ENCODE results near the gene SLC35A4.
"Not testable (repeated sequence)": the region's sequence is repeated elsewhere in the genome, so short reads cannot be mapped to it uniquely, and the experiment has no call there.

SLC35A4 gene

DNA sequence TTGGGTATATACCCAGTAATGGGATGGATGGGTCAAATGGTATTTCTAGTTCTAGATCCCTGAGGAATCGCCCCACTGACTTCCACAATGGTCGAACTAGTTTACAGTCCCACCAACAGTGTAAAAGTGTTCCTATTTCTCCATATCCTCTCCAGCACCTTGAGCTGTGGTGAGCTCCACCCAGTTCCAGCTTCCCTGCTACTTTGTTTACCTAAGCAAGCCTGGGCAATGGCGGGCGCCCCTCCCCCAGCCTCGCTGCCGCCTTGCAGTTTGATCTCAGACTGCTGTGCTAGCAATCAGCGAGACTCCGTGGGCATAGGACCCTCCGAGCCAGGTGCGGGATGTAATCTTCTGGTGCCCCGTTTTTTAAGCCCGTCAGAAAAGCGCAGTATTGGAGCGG is 28.4 kb downstream of the SLC35A4 start:
- H3K9me3 ChIP-seq (ENCODE audit: control extremely low read depth in 1 of 5, control insufficient read depth in 4 of 5, insufficient read depth in 2 of 5, low read depth in 1 of 5, low read length in 4 of 5); H3K36me3 ChIP-seq (ENCODE audit: control insufficient read depth in 4 of 4, insufficient read depth in 4 of 4, low read length in 3 of 4); H3K4me3 ChIP-seq (ENCODE audit: control insufficient read depth in 1 of 7, extremely low read depth in 1 of 7, insufficient read depth in 4 of 7, low read depth in 2 of 7, low read length in 6 of 7); POLR2A ChIA-PET; H3K27ac ChIP-seq (ENCODE audit: insufficient read depth in 1 of 2, low read depth in 1 of 2, low read length in 2 of 2, poor library complexity in 1 of 2, severe bottlenecking in 2 of 2); DNase-seq; H3K27me3 ChIP-seq (replicated peaks in 2 of 5; ENCODE audit: control insufficient read depth in 4 of 5, insufficient read depth in 5 of 5, low read length in 4 of 5): not testable (repeated sequence)
- WGBS (ENCODE audit: insufficient coverage): 87% methylated on average over 4 of the region's 14 CpGs
- H3K4me1 ChIP-seq (ENCODE audit: control extremely low read depth in 1 of 4, control insufficient read depth in 4 of 4, insufficient read depth in 4 of 4, low read length in 3 of 4): peaks cover 4 to 25% (median 9%) of the 10 kb centered on the region in 4 experiments
- CTCF ChIA-PET: interaction anchor here (0.9 kb wide), 1 partner anchor 19 kb away, joined by 3 read pairs; no protein-coding TSS in a partner anchor

- Histone ChIP-seq H3K27me3 (replicated peaks in 2 of 5; ENCODE audit: control insufficient read depth in 4 of 5, insufficient read depth in 5 of 5, low read length in 4 of 5) (peaks cover 0 to 4% (median 0%) of the 10 kb centered on the region in 5 experiments), H3K9me3 (ENCODE audit: control extremely low read depth in 1 of 5, control insufficient read depth in 4 of 5, insufficient read depth in 2 of 5, low read depth in 1 of 5, low read length in 4 of 5) (no peaks in the 10 kb centered on the region), H3K36me3 (ENCODE audit: control insufficient read depth in 4 of 4, insufficient read depth in 4 of 4, low read length in 3 of 4) (no peaks in the 10 kb centered on the region), H3K4me1 (ENCODE audit: control extremely low read depth in 1 of 4, control insufficient read depth in 4 of 4, insufficient read depth in 4 of 4, low read length in 3 of 4) (peaks cover 4 to 23% (median 8%) of the 10 kb centered on the region in 4 experiments), H3K27ac (ENCODE audit: insufficient read depth in 1 of 2, low read depth in 1 of 2, low read length in 2 of 2, poor library complexity in 1 of 2, severe bottlenecking in 2 of 2) (no peak overlapping the region), H3K4me3 (ENCODE audit: control insufficient read depth in 1 of 7, extremely low read depth in 1 of 7, insufficient read depth in 4 of 7, low read depth in 2 of 7, low read length in 6 of 7) (no peak overlapping the region)
- WGBS (ENCODE audit: insufficient coverage): 85% methylated on average over 5 of the region's 6 CpGs
- CTCF ChIA-PET: no interaction called here
- POLR2A ChIA-PET: no interaction called here
- no peak for DNase-seq
Observed at GRCh38 chr5:140594169-140594568, 29.5 kb downstream of the SLC35A4 start.

DNA sequence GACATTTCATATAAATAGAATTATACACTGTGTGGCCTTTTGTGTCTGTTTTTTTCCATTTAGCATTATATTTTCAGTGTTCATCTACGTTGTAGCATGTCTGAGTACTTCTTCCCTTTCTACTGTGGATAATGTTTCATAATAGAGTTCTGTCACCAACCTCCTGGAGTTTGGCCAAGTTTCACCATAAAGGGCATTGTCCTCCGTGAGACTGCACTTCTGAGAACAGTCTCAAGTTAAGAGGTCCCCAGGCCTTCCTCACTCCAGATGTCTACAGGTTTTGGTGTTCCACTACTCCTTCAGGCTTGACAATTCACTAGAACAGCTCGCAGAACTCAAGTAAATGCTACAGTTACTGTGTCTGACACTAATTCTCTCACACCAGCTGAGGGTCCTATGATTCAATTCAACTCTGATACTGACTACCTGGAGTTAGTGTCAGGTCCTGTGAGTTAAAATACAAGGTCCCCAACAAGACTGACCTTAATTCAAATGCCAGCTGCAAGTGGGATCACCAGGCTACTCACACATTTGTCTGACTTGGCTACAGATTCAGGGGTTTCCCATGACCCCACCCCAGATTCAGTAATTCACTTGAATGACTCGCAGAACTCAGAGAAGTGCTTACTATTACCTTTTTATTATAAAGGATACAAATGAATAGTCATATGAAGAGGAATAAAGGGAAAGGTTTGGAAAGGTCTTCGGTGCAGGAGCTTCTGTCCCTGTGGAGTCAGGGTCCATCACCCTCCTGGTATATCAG is 31.1 kb downstream of the SLC35A4 start:
- peak; percentile 60 to 91 (median 87) for DNase-seq

DNA sequence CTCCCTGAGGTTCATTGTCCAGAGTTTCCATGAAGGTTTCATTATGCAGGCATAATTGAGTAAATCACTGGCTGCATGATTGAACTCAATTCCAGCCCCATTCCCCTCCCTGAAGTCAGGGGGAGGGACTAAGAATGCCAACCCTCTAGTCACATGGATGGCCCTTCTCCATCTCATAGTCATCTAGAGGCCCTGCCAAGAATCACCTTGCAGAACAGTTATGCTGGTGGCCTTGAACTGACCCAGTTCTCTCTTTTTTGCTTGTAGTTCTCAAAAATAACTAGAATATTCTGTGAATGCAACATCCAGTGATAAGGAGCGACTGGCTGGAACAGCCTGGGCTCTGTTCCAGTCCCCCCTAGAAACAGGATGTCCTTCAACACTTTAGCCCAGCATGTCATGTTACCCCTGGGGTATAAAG is 31.7 kb downstream of the SLC35A4 start:
- no peaks in the 10 kb centered on the region for H3K36me3 ChIP-seq (ENCODE audit: control insufficient read depth in 4 of 4, insufficient read depth in 4 of 4, low read length in 3 of 4)
- H3K27ac ChIP-seq (ENCODE audit: insufficient read depth in 1 of 2, low read depth in 1 of 2, low read length in 2 of 2, poor library complexity in 1 of 2, severe bottlenecking in 2 of 2): no peak overlapping the region
- ChIA-PET CTCF (interaction anchor here (1.5 to 2.0 kb wide), 2 partner anchors 13 to 25 kb away, joined by 3 to 6 read pairs; no protein-coding TSS in a partner anchor), POLR2A (interaction anchor here (0.7 to 1.2 kb wide), 2 partner anchors 15 to 49 kb away, joined by 3 to 4 read pairs; partner anchors contain the start of gene EIF4EBP3)
- H3K4me3 ChIP-seq (ENCODE audit: control insufficient read depth in 1 of 7, extremely low read depth in 1 of 7, insufficient read depth in 4 of 7, low read depth in 2 of 7, low read length in 6 of 7): no peak overlapping the region
- peaks cover 4 to 15% (median 8%) of the 10 kb centered on the region in 4 experiments for H3K4me1 ChIP-seq (ENCODE audit: control extremely low read depth in 1 of 4, control insufficient read depth in 4 of 4, insufficient read depth in 4 of 4, low read length in 3 of 4)
- DNase-seq: no peak
- H3K9me3 ChIP-seq (ENCODE audit: control extremely low read depth in 1 of 5, control insufficient read depth in 4 of 5, insufficient read depth in 2 of 5, low read depth in 1 of 5, low read length in 4 of 5): no peaks in the 10 kb centered on the region
- peaks cover 0 to 4% (median 0%) of the 10 kb centered on the region in 5 experiments for H3K27me3 ChIP-seq (replicated peaks in 2 of 5; ENCODE audit: control insufficient read depth in 4 of 5, insufficient read depth in 5 of 5, low read length in 4 of 5)
- no CpG with 5 or more reads among the region's 1 CpG for WGBS (ENCODE audit: insufficient coverage)

More for the DNA sequence above, 31.1 kb downstream of the SLC35A4 start:
- Histone ChIP-seq H3K27ac (ENCODE audit: insufficient read depth in 1 of 2, low read depth in 1 of 2, low read length in 2 of 2, poor library complexity in 1 of 2, severe bottlenecking in 2 of 2) (no peak overlapping the region), H3K36me3 (ENCODE audit: control insufficient read depth in 4 of 4, insufficient read depth in 4 of 4, low read length in 3 of 4) (no peaks in the 10 kb centered on the region), H3K27me3 (replicated peaks in 2 of 5; ENCODE audit: control insufficient read depth in 4 of 5, insufficient read depth in 5 of 5, low read length in 4 of 5) (peaks cover 0 to 4% (median 0%) of the 10 kb centered on the region in 5 experiments), H3K4me1 (ENCODE audit: control extremely low read depth in 1 of 4, control insufficient read depth in 4 of 4, insufficient read depth in 4 of 4, low read length in 3 of 4) (peaks cover 4 to 15% (median 8%) of the 10 kb centered on the region in 4 experiments), H3K4me3 (ENCODE audit: control insufficient read depth in 1 of 7, extremely low read depth in 1 of 7, insufficient read depth in 4 of 7, low read depth in 2 of 7, low read length in 6 of 7) (no peak overlapping the region), H3K9me3 (ENCODE audit: control extremely low read depth in 1 of 5, control insufficient read depth in 4 of 5, insufficient read depth in 2 of 5, low read depth in 1 of 5, low read length in 4 of 5) (no peaks in the 10 kb centered on the region)
- POLR2A ChIA-PET: interaction anchor here (0.7 to 1.2 kb wide), 2 partner anchors 16 to 48 kb away, joined by 3 to 4 read pairs; partner anchors contain the start of gene EIF4EBP3
- 56% methylated on average over 3 of the region's 5 CpGs for WGBS (ENCODE audit: insufficient coverage)
- CTCF ChIA-PET: interaction anchor here (1.1 to 2.0 kb wide), 4 partner anchors 13 to 49 kb away, joined by 3 to 6 read pairs (median 4); partner anchors contain the start of gene EIF4EBP3

- no peak for DNase-seq
- peaks cover 4 to 15% (median 8%) of the 10 kb centered on the region in 4 experiments for H3K4me1 ChIP-seq (ENCODE audit: control extremely low read depth in 1 of 4, control insufficient read depth in 4 of 4, insufficient read depth in 4 of 4, low read length in 3 of 4)
- H3K36me3 ChIP-seq (ENCODE audit: control insufficient read depth in 4 of 4, insufficient read depth in 4 of 4, low read length in 3 of 4): no peaks in the 10 kb centered on the region
- H3K9me3 ChIP-seq (ENCODE audit: control extremely low read depth in 1 of 5, control insufficient read depth in 4 of 5, insufficient read depth in 2 of 5, low read depth in 1 of 5, low read length in 4 of 5): no peaks in the 10 kb centered on the region
- H3K27ac ChIP-seq (ENCODE audit: insufficient read depth in 1 of 2, low read depth in 1 of 2, low read length in 2 of 2, poor library complexity in 1 of 2, severe bottlenecking in 2 of 2): no peak overlapping the region
- no peaks in the 10 kb centered on the region for H3K27me3 ChIP-seq (replicated peaks in 2 of 5; ENCODE audit: control insufficient read depth in 4 of 5, insufficient read depth in 5 of 5, low read length in 4 of 5)
- POLR2A ChIA-PET: no interaction called here
- H3K4me3 ChIP-seq (ENCODE audit: control insufficient read depth in 1 of 7, extremely low read depth in 1 of 7, insufficient read depth in 4 of 7, low read depth in 2 of 7, low read length in 6 of 7): no peak overlapping the region
- WGBS (ENCODE audit: insufficient coverage): 78% methylated on average over 2 of the region's 2 CpGs
- CTCF ChIA-PET: no interaction called here
Observed at GRCh38 chr5:140598836-140599235, 34.2 kb downstream of the SLC35A4 start.

- POLR2A ChIA-PET: no interaction called here
- Histone ChIP-seq H3K27ac (ENCODE audit: insufficient read depth in 1 of 2, low read depth in 1 of 2, low read length in 2 of 2, poor library complexity in 1 of 2, severe bottlenecking in 2 of 2) (no peak overlapping the region), H3K4me1 (ENCODE audit: control extremely low read depth in 1 of 4, control insufficient read depth in 4 of 4, insufficient read depth in 4 of 4, low read length in 3 of 4) (peaks cover 4 to 11% (median 6%) of the 10 kb centered on the region in 4 experiments), H3K9me3 (ENCODE audit: control extremely low read depth in 1 of 5, control insufficient read depth in 4 of 5, insufficient read depth in 2 of 5, low read depth in 1 of 5, low read length in 4 of 5) (no peaks in the 10 kb centered on the region), H3K27me3 (replicated peaks in 2 of 5; ENCODE audit: control insufficient read depth in 4 of 5, insufficient read depth in 5 of 5, low read length in 4 of 5) (peaks cover 0 to 3% (median 0%) of the 10 kb centered on the region in 5 experiments), H3K36me3 (ENCODE audit: control insufficient read depth in 4 of 4, insufficient read depth in 4 of 4, low read length in 3 of 4) (no peaks in the 10 kb centered on the region), H3K4me3 (ENCODE audit: control insufficient read depth in 1 of 7, extremely low read depth in 1 of 7, insufficient read depth in 4 of 7, low read depth in 2 of 7, low read length in 6 of 7) (no peak overlapping the region)
- CTCF ChIA-PET: interaction anchor here (0.7 to 1.6 kb wide), 5 partner anchors 9 to 53 kb away, joined by 3 to 5 read pairs (median 3); partner anchors contain the start of gene EIF4EBP3
- DNase-seq: no peak
Observed at GRCh38 chr5:140600096-140600495, 35.5 kb downstream of the SLC35A4 start.

DNA sequence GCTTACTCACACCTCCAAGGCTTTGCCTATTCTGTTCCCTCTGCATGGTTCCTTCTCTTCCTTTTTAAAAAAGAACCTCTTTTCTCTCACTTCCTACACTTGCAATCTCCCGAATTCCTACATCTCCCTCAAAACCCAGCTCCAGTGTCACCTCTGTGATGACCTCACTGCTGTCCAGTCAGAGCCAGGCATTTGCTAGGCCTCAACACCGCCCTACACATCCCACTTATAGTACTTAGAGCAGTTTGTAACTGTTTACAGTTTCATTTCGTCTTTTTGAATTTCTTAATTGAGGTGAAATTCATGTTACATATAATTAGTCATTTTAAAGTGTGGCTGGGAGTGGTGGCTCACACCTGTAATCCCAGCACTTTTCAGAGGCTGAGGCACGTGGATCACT is 37.5 kb downstream of the SLC35A4 start:
- H3K4me3 ChIP-seq (ENCODE audit: control insufficient read depth in 1 of 7, extremely low read depth in 1 of 7, insufficient read depth in 4 of 7, low read depth in 2 of 7, low read length in 6 of 7): no peak overlapping the region
- H3K36me3 ChIP-seq (ENCODE audit: control insufficient read depth in 4 of 4, insufficient read depth in 4 of 4, low read length in 3 of 4): no peaks in the 10 kb centered on the region
- no peaks in the 10 kb centered on the region for H3K9me3 ChIP-seq (ENCODE audit: control extremely low read depth in 1 of 5, control insufficient read depth in 4 of 5, insufficient read depth in 2 of 5, low read depth in 1 of 5, low read length in 4 of 5)
- H3K27ac ChIP-seq (ENCODE audit: insufficient read depth in 1 of 2, low read depth in 1 of 2, low read length in 2 of 2, poor library complexity in 1 of 2, severe bottlenecking in 2 of 2): no peak overlapping the region
- ChIA-PET CTCF (no interaction called here), POLR2A (no interaction called here)
- 86% methylated on average over 1 of the region's 4 CpGs for WGBS (ENCODE audit: insufficient coverage)
- no peaks in the 10 kb centered on the region for H3K4me1 ChIP-seq (ENCODE audit: control extremely low read depth in 1 of 4, control insufficient read depth in 4 of 4, insufficient read depth in 4 of 4, low read length in 3 of 4)
- peaks cover 0 to 3% (median 0%) of the 10 kb centered on the region in 5 experiments for H3K27me3 ChIP-seq (replicated peaks in 2 of 5; ENCODE audit: control insufficient read depth in 4 of 5, insufficient read depth in 5 of 5, low read length in 4 of 5)
- no peak for DNase-seq
